ENCODE results near the gene SLC26A11.

DNA sequence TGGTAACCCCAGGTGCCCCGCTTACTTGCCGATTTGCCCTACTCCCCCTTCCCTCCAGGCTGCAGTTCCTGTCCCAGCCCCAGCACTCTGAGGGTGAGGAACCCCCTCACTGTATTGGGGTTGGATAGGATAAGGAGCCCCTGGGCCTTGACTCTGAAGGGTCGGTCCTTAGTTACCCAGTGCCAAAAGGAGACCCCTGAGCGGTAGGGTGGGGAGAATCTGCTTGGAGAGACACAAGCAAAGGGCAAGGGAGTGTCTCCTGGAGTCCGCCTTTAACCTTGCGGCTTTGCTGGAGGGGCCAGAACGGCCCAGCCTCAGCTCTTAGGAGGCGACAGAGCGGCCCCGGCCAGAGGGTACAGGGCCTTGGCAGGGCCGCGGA lies 37.4 kb upstream of the SLC26A11 start:
- TF ChIP-seq CTCF (IDR thresholded peaks at IDR 0.05 in 2 of 3, conservative IDR thresholded peaks at IDR 0.05 in 1 of 3; ENCODE audit: borderline replicate concordance in 1 of 3, insufficient read depth in 1 of 3, low read depth in 2 of 3, low read length in 2 of 3) (no peak), CEBPB (IDR thresholded peaks at IDR 0.05; ENCODE audit: low read depth) (no peak), SIN3A (IDR thresholded peaks at IDR 0.05; ENCODE audit: low read depth) (no peak), POLR2AphosphoS5 (IDR thresholded peaks at IDR 0.05; ENCODE audit: low read depth, low read length) (no peak), YY1 (IDR thresholded peaks at IDR 0.05; ENCODE audit: extremely low read depth, insufficient replicate concordance, low read depth, low read length) (no peak), ZBTB33 (IDR thresholded peaks at IDR 0.05; ENCODE audit: extremely low read depth, insufficient replicate concordance, low read length) (no peak), TCF7L2 (IDR thresholded peaks at IDR 0.05; ENCODE audit: borderline replicate concordance, extremely low read depth, insufficient read depth, insufficient read length) (no peak), POLR2A (IDR thresholded peaks at IDR 0.05; ENCODE audit: borderline replicate concordance, extremely low read depth, insufficient read depth, insufficient read length) (no peak)

All from HCT116 (cell line).